PC-3 (cell line): Measurements from ENCODE around the gene AUTS2.

Experiments used
- CTCF ChIP-seq: fragments of 300-600 bp; sonication (generic); conservative IDR thresholded peaks from 2 replicates; pipeline ENCODE4 v1.5.1; 2017; ENCODE audit warnings: antibody characterized with exemption, low read depth, mild to moderate bottlenecking, low read length
- EZH2phosphoT487 ChIP-seq: fragments of 300-600 bp; sonication (generic); IDR thresholded peaks from 2 replicates; pipeline ENCODE4 v1.6.1; 2018; ENCODE audit warnings: mild to moderate bottlenecking, antibody characterized with exemption, low read length, borderline replicate concordance

GRCh38 chr7:70029993-70030392, 431.7 kb downstream of the AUTS2 start:
- no peak for TF ChIP-seq CTCF
- no peak for TF ChIP-seq EZH2phosphoT487
